Activated gamma-delta T cell treated with anti-CD3 and anti-CD28 coated beads, Interleukin-2, amount 50 U/mL, for 16 hours (primary cell): ENCODE measurements around the gene ENC1.
"Not testable (repeated sequence)": the region's sequence is repeated elsewhere in the genome, so short reads cannot be mapped to it uniquely, and the experiment has no call there.

Experiments used
- DNase-seq: peaks from one replicate; pipeline ENCODE4 v3.0.0-alpha.2; 2020; ENCODE audit warnings: low read depth

The ENC1 gene

GRCh38 chr5:74640450-74640953 is at the start of gene ENC1:
Gene ENC1, minus strand, starts transcription at chr5:74640728. Its CDS starts 4,243 bp downstream, at chr5:74636485.
- peak; percentile 39 for DNase-seq

- DNase-seq = no peak
Observed at GRCh38 chr5:74686962-74687751, 46.6 kb upstream of the ENC1 start.

GRCh38 chr5:74685979-74686631 is 45.6 kb upstream of the ENC1 start:
- DNase-seq = no peak

GRCh38 chr5:74684900-74685851 is 44.6 kb upstream of the ENC1 start, which contains the start of gene HEXB:
Gene HEXB, plus strand, starts transcription at chr5:74685233. Its CDS starts 28 bp downstream, at chr5:74685261.
- DNase-seq = peak; percentile 69

- no peak for DNase-seq
Observed at GRCh38 chr5:74679966-74680365, 39.4 kb upstream of the ENC1 start.

GRCh38 chr5:74679300-74679699 is 38.8 kb upstream of the ENC1 start:
- DNase-seq = not testable (repeated sequence)

- DNase-seq = not testable (repeated sequence)
Observed at GRCh38 chr5:74678123-74678522, 37.6 kb upstream of the ENC1 start.

GRCh38 chr5:74676466-74676865 is 35.9 kb upstream of the ENC1 start:
- DNase-seq = not testable (repeated sequence)

- no peak for DNase-seq
Observed at GRCh38 chr5:74673011-74673790, 32.7 kb upstream of the ENC1 start.

GRCh38 chr5:74672215-74672877 is 31.8 kb upstream of the ENC1 start:
- DNase-seq = no peak

GRCh38 chr5:74670396-74671038 is 30.0 kb upstream of the ENC1 start:
- no peak for DNase-seq

GRCh38 chr5:74669821-74670220 is 29.3 kb upstream of the ENC1 start:
- DNase-seq = no peak

- DNase-seq = no peak
Observed at GRCh38 chr5:74667396-74667795, 26.9 kb upstream of the ENC1 start.

GRCh38 chr5:74665816-74666215 is 25.3 kb upstream of the ENC1 start:
- DNase-seq = no peak

GRCh38 chr5:74665273-74665672 is 24.7 kb upstream of the ENC1 start:
- no peak for DNase-seq

- DNase-seq = no peak
Observed at GRCh38 chr5:74664551-74664950, 24.0 kb upstream of the ENC1 start.

- DNase-seq = no peak
Observed at GRCh38 chr5:74660873-74661272, 20.3 kb upstream of the ENC1 start.

- no peak for DNase-seq
Observed at GRCh38 chr5:74660140-74660539, 19.6 kb upstream of the ENC1 start.

- no peak for DNase-seq
Observed at GRCh38 chr5:74659172-74659571, 18.6 kb upstream of the ENC1 start.

GRCh38 chr5:74657165-74657564 is 16.6 kb upstream of the ENC1 start:
- DNase-seq = no peak
